ENCODE results near the gene GABRP. TPM values are rescaled to one million over a fixed set of nuclear protein-coding genes. Genes with fewer than 3 reads are reported as not detected.
A peak's percentile ranks its signal among the peaks of the same experiment; 100 is the strongest.

GABRP gene
- total and polyA plus RNA-seq, 2 experiments from 2014 or later, result 3.6 to 6.3 TPM

- H3K4me1 Mint-ChIP-seq, result peaks cover 25% of the 10 kb centered on the region
- no peaks in the 10 kb centered on the region for H3F3A ChIP-seq (replicated peaks; ENCODE audit: low read depth)
- H3K9me2 ChIP-seq (ENCODE audit: insufficient read depth), result peaks cover 7% of the 10 kb centered on the region; the same call in 1 of the 2 replicates
- no peak overlapping the region for H3K4me2 ChIP-seq
- no peaks in the 10 kb centered on the region; the same call in 1 of the 2 replicates for H3K27me3 ChIP-seq (ENCODE audit: insufficient read depth)
- H3K4me3 Mint-ChIP-seq, result no peak overlapping the region
- H3K27ac ChIP-seq (ENCODE audit: low read depth), result no peak overlapping the region
- no peaks in the 10 kb centered on the region; the same call in 1 of the 2 replicates for H3K4me1 ChIP-seq (ENCODE audit: insufficient read depth)
- no peaks in the 10 kb centered on the region for H3K9me3 Mint-ChIP-seq
- no peaks in the 10 kb centered on the region for H3K36me3 ChIP-seq (ENCODE audit: insufficient read depth)
- TF ChIP-seq JUNB (IDR thresholded peaks at IDR 0.05; ENCODE audit: unreplicated experiment) (no peak), CREB1 (CRISPR knock-in tag; IDR thresholded peaks at IDR 0.05; ENCODE audit: low read depth) (no peak), EZH2phosphoT487 (IDR thresholded peaks at IDR 0.05; ENCODE audit: unreplicated experiment) (no peak), CTCF (conservative IDR thresholded peaks at IDR 0.05; ENCODE audit: low read depth in 2 of 2) (peak; percentile 95 to 97), REST (IDR thresholded peaks at IDR 0.05; ENCODE audit: unreplicated experiment) (no peak)
- DNase-seq (ENCODE audit: low spot score), result peak; percentile 93
- no peak overlapping the region for H3K4me3 ChIP-seq
- peaks cover 5% of the 10 kb centered on the region for H3K27me3 Mint-ChIP-seq (ENCODE audit: insufficient read depth, low read depth, poor library complexity)
- H3K79me2 ChIP-seq (replicated peaks; ENCODE audit: insufficient read depth), result no peaks in the 10 kb centered on the region
- H3K27ac Mint-ChIP-seq, result no peak overlapping the region
- ATAC-seq, result peak; percentile 97
- no peaks in the 10 kb centered on the region for H3K36me3 Mint-ChIP-seq (ENCODE audit: low read depth)
- H2AFZ ChIP-seq, result peak overlapping the region; percentile 64; the same call in 1 of the 2 replicates
- H4K20me1 ChIP-seq (replicated peaks; ENCODE audit: insufficient read depth), result no peaks in the 10 kb centered on the region
Measured at GRCh38 chr5:170791325-170791954, 7.9 kb downstream of the GABRP start.

- no peaks in the 10 kb centered on the region for H3K79me2 ChIP-seq (replicated peaks; ENCODE audit: insufficient read depth)
- no peak for TF ChIP-seq CTCF (conservative IDR thresholded peaks at IDR 0.05; ENCODE audit: low read depth in 2 of 2)
- no peak for TF ChIP-seq STAT1 (IDR thresholded peaks at IDR 0.05; ENCODE audit: unreplicated experiment)
- peaks cover 5% of the 10 kb centered on the region for H3K27me3 Mint-ChIP-seq (ENCODE audit: insufficient read depth, low read depth, poor library complexity)
Measured at GRCh38 chr5:170792878-170793277, 9.4 kb downstream of the GABRP start.

More at GRCh38 chr5:170792878-170793277, 9.4 kb downstream of the GABRP start:
- Histone ChIP-seq H3K4me2 (no peak overlapping the region), H4K20me1 (replicated peaks; ENCODE audit: insufficient read depth) (no peaks in the 10 kb centered on the region), H3K4me3 (no peak overlapping the region), H3K9me2 (ENCODE audit: insufficient read depth) (peaks cover 7% of the 10 kb centered on the region; the same call in 1 of the 2 replicates), H3K27ac (ENCODE audit: low read depth) (no peak overlapping the region), H3K4me1 (ENCODE audit: insufficient read depth) (no peaks in the 10 kb centered on the region; the same call in 1 of the 2 replicates), H3F3A (replicated peaks; ENCODE audit: low read depth) (no peaks in the 10 kb centered on the region), H3K36me3 (ENCODE audit: insufficient read depth) (no peaks in the 10 kb centered on the region), H3K27me3 (ENCODE audit: insufficient read depth) (no peaks in the 10 kb centered on the region; the same call in 1 of the 2 replicates), H2AFZ (no peak overlapping the region)
- Mint-ChIP-seq H3K4me1 (peaks cover 25% of the 10 kb centered on the region), H3K9me3 (no peaks in the 10 kb centered on the region), H3K27ac (no peak overlapping the region), H3K4me3 (no peak overlapping the region), H3K36me3 (ENCODE audit: low read depth) (no peaks in the 10 kb centered on the region)
- no peak for DNase-seq (ENCODE audit: low spot score)
- no peak for ATAC-seq

Measured in GM23338 (cell line).